Measurements from ENCODE around the gene LNPK.

Gene LNPK

DNA sequence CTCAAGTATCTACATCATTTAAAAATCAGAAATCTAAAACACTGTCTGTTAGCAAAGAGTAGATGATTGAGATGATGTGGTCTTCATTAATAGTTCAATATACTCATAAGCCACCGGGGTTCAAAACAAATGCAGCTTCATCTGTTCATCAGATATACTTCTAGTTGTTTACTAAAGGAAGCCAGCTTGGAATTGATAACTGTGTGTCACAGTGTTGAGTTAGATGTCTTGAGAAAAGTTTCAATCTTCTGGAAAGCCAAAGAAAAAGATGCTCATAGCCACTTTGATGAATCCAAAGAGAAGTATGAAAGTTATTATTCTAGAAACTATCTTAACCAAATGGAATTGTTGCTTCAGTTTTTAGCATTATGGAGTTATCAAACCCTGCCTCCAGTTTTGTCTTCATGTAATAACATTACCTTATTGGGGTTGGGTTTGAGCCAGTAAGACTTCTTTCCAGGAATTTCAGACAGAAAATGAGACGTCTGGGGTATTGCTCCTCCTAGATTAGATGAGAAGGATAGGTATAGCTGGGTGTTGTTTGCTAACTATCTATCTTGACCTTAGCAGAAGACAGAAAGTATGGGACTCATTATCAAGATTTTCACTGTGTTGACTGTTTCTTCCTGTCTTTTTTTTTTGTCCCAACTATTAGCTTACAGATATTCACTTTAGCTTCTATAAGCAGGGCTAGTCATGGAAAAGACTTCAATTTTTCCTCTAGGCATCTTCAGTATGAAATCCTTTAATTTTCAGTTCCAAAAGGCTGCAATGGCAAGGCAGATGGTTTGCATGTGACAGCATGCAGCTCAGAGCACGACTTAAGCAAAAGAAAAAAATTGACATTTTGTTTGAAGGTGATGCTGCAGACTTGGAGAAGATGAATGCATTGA lies 66.5 kb downstream of the LNPK start:
- Histone ChIP-seq H3K36me3 (peaks cover 89% of the 10 kb centered on the region), H3K27me3 (no peaks in the 10 kb centered on the region), H3K4me3 (ENCODE audit: low read depth in 1 of 2, low read length in 1 of 2) (no peak overlapping the region), H3K4me1 (ENCODE audit: control insufficient read depth in 1 of 2, insufficient read depth in 1 of 2, low read depth in 1 of 2, low read length in 1 of 2) (no peaks in the 10 kb centered on the region), H3K27ac (no peak overlapping the region), H3K9me3 (no peaks in the 10 kb centered on the region)
- TF ChIP-seq, protein P1, sequence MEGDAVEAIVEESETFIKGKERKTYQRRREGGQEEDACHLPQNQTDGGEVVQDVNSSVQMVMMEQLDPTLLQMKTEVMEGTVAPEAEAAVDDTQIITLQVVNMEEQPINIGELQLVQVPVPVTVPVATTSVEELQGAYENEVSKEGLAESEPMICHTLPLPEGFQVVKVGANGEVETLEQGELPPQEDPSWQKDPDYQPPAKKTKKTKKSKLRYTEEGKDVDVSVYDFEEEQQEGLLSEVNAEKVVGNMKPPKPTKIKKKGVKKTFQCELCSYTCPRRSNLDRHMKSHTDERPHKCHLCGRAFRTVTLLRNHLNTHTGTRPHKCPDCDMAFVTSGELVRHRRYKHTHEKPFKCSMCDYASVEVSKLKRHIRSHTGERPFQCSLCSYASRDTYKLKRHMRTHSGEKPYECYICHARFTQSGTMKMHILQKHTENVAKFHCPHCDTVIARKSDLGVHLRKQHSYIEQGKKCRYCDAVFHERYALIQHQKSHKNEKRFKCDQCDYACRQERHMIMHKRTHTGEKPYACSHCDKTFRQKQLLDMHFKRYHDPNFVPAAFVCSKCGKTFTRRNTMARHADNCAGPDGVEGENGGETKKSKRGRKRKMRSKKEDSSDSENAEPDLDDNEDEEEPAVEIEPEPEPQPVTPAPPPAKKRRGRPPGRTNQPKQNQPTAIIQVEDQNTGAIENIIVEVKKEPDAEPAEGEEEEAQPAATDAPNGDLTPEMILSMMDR (IDR thresholded peaks at IDR 0.05): no peak

DNA sequence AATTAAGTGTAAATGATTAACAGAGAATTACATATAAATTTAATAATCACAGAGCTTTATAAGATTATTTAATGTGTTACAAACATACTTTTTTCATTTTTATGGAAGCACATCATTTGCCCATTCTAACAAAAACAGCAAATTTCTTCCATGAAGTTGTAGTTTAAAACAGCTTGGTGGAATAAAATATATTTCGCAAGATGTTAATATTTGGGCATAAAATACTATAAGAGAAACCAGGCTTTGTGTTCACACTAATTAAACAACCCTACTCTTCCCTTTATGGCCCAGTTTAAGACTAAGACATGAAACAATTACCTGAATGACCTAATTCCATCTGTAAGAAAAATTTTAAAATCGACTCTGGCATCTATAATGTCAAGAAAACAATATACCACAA lies 69.4 kb downstream of the LNPK start:
- Histone ChIP-seq H3K36me3 (peaks cover 74% of the 10 kb centered on the region), H3K27ac (no peak overlapping the region), H3K4me3 (ENCODE audit: low read depth in 1 of 2, low read length in 1 of 2) (no peak overlapping the region), H3K9me3 (no peaks in the 10 kb centered on the region), H3K27me3 (no peaks in the 10 kb centered on the region), H3K4me1 (ENCODE audit: control insufficient read depth in 1 of 2, insufficient read depth in 1 of 2, low read depth in 1 of 2, low read length in 1 of 2) (no peaks in the 10 kb centered on the region)
- TF ChIP-seq, protein P1 (IDR thresholded peaks at IDR 0.05): no peak

DNA sequence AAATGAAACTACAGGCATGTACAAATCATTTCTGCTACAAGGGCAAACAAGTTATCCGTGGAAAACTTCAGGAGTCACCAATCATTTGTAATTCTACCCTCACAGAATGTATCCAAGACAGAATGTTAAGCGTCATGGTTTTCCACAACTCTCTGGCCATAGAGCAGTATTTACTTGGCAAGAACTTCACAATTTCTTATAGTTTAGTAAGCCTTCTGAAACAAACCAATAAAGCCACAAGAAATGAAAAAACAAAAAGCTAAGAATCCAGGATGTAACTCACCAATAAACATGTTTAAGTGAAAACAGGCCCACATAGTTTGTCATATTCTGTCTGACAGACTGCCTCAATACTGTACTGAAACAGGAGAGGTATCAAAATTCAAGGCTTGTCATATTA lies 70.3 kb downstream of the LNPK start:
- H3K27ac ChIP-seq: no peak overlapping the region
- TF ChIP-seq, protein P1 (IDR thresholded peaks at IDR 0.05): no peak
- no peaks in the 10 kb centered on the region for H3K27me3 ChIP-seq
- no peak overlapping the region for H3K4me3 ChIP-seq (ENCODE audit: low read depth in 1 of 2, low read length in 1 of 2)
- H3K9me3 ChIP-seq: no peaks in the 10 kb centered on the region
- H3K36me3 ChIP-seq: peaks cover 71% of the 10 kb centered on the region
- no peaks in the 10 kb centered on the region for H3K4me1 ChIP-seq (ENCODE audit: control insufficient read depth in 1 of 2, insufficient read depth in 1 of 2, low read depth in 1 of 2, low read length in 1 of 2)

DNA sequence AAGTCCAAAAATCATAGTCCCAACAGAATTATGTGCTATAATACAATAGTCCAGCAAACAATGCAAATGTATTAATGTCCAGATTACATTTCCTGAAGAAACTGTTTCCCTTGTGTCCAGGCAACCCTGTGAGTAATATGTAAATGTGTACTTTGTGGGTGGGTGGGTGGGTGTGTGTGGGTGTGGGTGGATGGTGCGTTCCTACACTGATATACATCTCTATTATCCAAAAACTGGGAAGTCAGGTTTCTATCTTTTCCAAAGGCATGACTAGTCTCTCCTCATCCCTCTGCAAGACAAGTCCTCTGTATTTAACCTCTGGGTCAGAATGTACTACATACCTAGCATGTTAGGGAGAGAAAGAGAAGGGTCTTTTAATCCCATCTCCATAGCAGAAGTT lies 71.6 kb downstream of the LNPK start:
- H3K27ac ChIP-seq: no peak overlapping the region

DNA sequence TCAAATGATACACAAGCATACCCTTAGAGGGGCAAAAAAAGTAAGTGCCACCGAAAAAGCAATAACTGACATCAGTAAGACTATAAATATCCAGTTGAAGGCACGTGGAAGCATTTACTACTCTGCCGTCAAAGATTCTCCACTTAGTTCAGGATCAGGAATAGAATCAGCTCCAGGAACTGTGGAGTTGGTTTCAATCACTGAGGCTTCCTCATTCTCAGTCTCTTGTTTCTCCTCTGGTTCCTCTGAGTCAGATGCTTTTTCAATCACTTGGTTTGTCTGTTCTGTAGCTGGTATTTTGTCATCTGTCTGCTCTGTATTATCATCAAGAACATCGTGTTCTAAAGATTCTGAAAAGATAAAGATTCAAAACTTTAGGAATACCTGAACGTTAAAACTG lies 72.2 kb downstream of the LNPK start:
- H3K4me1 ChIP-seq (ENCODE audit: control insufficient read depth in 1 of 2, insufficient read depth in 1 of 2, low read depth in 1 of 2, low read length in 1 of 2): no peaks in the 10 kb centered on the region
- no peak overlapping the region for H3K27ac ChIP-seq
- H3K27me3 ChIP-seq: no peaks in the 10 kb centered on the region
- TF ChIP-seq, protein P1 (IDR thresholded peaks at IDR 0.05): no peak
- peaks cover 64% of the 10 kb centered on the region for H3K36me3 ChIP-seq
- H3K9me3 ChIP-seq: no peaks in the 10 kb centered on the region
- H3K4me3 ChIP-seq (ENCODE audit: low read depth in 1 of 2, low read length in 1 of 2): no peak overlapping the region

More for the DNA sequence above, 71.6 kb downstream of the LNPK start:
- TF ChIP-seq, protein P1 (IDR thresholded peaks at IDR 0.05): no peak
- H3K27me3 ChIP-seq: no peaks in the 10 kb centered on the region
- no peaks in the 10 kb centered on the region for H3K9me3 ChIP-seq
- H3K4me1 ChIP-seq (ENCODE audit: control insufficient read depth in 1 of 2, insufficient read depth in 1 of 2, low read depth in 1 of 2, low read length in 1 of 2): no peaks in the 10 kb centered on the region
- H3K36me3 ChIP-seq: peaks cover 70% of the 10 kb centered on the region
- H3K4me3 ChIP-seq (ENCODE audit: low read depth in 1 of 2, low read length in 1 of 2): no peak overlapping the region
